GM19372 (cell line): ENCODE measurements around the gene LDLRAD3.

Experiments
- ATAC-seq: cut with Tn5 transposase; IDR thresholded peaks from one replicate; pipeline ENCODE4 v1.9.1; 2021; ENCODE audit warnings: mild to moderate bottlenecking, low read depth, moderate library complexity; ENCODE audit not compliant: unreplicated experiment

Gene LDLRAD3

DNA sequence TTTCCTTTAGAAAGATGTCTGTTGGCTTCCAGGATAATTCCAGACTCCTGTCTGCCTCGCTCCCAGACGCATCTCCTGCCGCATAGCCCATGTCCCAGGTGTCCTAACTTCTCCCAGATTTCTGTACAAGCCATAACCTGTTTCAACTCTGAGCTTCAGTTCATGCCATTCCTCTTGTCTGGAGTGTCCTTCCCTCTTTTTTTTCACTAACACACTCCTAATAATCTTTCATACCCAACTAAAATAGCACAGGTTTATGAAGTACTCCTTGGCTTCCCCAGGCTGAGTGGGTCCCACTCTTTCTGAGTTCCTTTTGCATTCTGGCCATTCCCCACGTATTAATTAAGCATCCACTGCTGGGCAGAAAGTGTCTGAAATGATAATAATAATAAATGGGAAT lies 123.0 kb downstream of the LDLRAD3 start:
- ATAC-seq, result no peak

- no peak for ATAC-seq
These were observed 125.8 kb downstream of the LDLRAD3 start for GRCh38 chr11:36069576-36070212.

DNA sequence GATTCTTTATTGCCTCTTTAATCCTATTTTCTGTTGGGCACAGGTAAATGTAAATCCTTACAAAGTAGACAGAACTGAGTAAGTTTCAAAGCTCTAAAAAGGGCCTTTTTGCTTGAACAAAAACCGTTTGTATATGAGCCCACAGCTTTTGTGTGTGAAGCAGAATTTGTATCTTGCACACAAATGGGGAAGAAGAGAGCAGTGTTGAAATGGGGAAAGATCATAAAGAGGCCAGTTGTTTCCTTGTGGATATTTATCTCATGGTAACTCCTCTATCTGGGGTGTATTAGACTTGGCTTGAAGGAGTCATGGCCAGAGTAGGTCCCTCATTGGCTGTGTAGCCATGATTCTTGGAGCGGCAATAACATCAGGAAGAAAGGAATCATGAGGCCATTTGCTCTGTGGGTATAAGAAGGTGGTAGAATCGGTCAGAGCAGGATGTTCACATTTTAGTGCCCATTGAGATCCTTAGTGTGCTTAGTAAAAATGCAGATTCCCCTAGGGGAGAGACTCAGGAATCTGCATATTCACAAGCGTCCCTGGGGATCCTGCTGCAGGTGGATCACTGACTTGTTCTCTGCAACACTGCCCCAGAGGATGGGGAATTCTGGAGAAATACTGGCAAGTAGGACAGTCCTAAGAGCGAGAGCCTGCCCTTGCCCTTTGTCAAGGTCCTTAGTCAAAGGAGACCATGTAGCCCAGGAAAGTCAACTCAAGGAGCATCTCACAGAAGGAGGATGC lies 126.5 kb downstream of the LDLRAD3 start:
- no peak for ATAC-seq

GRCh38 chr11:36070954-36071330 lies 127.1 kb downstream of the LDLRAD3 start:
- ATAC-seq, result no peak

- ATAC-seq, result no peak
These were observed 128.1 kb downstream of the LDLRAD3 start for GRCh38 chr11:36071917-36072500.

GRCh38 chr11:36073411-36074203 lies 129.7 kb downstream of the LDLRAD3 start:
- ATAC-seq, result no peak

DNA sequence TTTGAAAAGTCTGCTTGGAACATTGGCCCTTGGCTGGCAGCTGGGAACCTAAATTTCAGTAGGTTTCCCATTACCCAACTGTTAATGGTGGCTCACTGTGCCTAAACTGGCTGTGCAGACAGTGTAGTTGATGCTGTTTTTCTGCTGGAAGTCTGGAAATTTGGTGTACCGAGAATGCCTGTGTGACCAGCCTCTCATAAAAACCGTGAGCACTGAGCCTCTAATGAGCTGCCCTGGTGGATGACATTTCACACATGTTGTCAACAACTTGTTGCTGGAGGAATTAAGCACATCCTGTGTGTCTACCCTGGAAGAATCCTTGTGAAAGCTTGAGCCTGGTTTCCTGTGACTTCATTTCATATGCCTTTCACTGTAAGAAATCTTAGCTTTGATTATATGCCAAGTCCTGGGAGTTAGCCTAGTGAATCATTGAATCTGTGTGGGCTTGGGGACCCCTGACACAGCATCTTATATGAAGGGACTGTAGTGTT lies 131.1 kb downstream of the LDLRAD3 start:
- no peak for ATAC-seq

- no peak for ATAC-seq
These were observed 133.5 kb downstream of the LDLRAD3 start for GRCh38 chr11:36077368-36077767.

DNA sequence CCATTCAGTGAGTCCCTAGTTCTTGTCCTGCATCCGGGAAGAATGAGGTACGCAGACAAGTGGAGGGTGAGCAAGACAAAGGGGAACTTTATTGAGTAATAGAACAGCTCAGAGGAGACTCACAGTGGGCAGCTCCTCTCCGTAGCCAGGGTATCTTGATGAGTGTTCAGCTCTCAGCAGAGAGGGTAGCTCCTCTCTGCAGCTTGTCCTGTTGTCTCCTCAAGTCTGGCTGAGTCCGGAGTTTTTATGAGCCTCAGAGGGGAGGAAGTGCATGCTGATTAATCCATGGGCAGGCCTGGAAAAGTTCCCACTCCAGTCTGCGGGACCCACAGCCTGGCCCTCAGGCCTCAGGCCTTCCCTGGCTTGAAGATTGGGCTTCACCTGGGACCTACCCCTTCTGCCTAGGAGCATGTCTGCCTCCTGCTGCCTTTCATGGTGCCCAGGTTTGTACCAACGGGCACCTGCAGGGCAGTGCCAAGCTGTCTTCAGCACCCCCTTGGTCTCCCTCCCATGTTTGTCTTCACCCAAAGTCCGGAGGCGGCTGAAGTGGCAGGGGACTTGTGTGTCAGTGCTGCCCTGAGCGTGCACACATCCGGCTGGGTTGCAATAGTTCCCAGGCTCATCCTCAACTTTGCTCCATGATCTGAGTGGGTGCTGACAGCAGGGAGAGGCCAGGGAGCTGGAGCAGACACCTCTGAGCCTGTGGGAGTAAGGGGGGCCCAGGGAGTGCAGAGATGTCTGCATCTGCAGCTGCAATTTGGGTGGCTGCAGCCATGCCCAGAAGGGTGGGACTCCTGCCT lies 134.2 kb downstream of the LDLRAD3 start:
- ATAC-seq, result no peak

DNA sequence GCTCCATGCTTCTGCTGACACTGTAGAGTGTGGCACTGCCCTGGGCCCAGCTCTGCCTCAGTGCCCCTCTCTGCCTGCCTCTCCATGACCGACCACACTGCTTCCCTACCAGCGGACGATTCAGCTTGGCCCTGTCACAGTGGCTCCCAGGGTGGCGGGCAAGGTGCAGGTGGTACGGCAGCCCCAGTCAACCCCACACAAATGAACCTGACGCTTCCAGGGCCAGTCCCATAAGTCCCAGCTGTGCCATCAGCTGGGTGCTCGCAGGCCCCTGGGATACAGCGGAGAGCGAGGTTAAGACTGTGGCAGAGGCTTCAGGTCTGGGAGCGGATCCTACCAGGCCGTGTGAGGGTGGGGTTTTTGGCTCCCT lies 134.8 kb downstream of the LDLRAD3 start:
- ATAC-seq, result no peak

DNA sequence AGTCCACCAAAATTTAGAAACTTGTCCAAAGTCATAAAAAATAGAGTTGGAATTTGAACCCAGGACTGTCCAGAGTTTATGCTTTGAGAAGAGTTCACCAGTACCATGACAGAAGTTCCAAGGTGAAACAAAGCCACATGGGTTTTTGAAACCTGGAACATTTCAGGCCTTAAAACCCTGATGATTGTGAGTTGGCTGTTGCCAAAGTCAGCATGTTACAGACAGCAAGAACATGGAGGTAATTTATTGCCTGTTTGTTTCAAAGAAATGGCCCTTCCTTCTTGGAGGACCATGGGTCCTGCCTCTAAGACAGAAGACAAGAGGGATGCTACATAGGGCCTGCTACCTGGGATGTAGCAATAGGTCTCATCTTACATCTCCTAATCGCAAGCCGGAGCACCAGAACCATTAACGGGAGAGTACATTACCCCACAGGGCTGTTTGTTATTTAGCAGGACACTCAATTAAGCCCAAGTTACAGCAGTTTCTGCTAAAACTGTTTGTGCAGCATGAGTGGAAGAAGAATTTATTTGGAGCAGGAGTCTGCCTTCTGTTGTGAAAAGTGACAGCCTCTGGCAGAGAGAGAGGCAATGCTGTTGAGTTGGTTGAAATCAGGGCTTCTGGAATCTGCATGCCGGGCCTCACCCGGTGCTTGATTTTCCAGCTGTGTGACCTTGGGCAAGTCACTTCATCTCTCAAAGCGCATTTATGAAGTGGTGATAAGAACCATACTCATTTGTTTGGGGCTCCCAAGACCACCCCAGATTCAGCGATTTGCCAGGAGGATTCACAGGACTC lies 136.2 kb downstream of the LDLRAD3 start:
- no peak for ATAC-seq

DNA sequence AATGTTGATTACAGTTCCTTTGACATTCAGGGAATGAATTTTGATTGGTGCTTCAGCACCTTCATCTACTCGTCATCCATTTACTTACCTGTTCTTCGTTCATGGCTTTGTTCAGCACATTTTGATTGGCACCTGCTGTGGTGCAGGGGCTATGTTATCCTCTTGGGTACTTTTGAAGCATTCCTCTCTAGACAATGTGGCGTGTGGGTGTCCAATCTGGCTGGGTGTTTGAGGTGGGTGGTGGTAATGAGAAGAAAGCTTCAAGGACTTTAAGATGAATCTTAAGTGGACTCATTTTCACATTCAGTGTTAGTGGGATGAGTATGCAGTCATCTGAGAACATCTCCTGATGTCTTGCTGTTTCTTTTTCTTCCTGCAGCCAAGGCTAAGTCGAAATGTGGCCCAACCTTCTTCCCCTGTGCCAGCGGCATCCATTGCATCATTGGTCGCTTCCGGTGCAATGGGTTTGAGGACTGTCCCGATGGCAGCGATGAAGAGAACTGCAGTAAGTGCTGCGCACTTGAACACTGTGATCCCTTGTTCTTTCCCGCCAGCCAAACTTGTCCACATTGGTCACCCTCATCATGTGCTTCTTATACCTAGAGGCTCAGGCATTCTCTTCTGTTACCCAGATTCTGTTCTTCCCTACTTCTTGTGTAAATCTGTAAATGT lies 137.5 kb downstream of the LDLRAD3 start:
- no peak for ATAC-seq

- no peak for ATAC-seq
These were observed 142.5 kb downstream of the LDLRAD3 start for GRCh38 chr11:36086366-36086765.

DNA sequence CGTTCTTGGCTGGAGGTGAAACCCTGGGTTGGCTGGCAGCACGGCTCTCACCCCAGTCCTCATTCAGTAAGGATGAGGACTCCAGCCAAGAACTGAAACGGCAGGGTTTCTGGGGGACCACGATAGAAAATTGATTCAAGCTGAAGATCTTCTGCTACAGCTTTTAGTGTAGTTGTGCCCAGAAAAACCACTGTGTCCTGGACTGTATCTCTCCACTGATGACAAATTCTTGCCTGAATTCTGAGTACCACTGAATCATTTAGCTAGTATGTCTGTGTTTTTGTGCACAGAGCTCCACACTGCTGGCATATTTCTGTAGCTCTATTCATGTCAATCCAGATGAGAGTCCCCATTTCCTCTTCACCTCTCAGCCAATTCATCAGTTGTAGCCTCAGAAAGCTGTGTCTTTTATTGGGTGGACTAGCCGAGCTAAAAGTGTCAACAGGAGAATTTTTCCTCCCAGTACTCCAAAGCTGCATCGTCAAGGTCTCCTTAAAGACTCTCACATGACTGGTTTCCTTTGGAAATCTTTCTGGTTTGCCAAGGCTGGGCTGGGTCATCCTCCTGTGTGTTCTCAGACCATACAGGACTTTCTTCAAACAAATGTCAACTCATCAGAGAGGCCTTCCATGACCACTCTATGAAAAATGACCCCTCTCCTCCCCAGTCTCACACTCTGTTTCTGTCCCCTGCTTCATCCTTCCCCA lies 144.6 kb downstream of the LDLRAD3 start:
- no peak for ATAC-seq

- ATAC-seq, result no peak
These were observed 146.1 kb downstream of the LDLRAD3 start for GRCh38 chr11:36089920-36090319.

DNA sequence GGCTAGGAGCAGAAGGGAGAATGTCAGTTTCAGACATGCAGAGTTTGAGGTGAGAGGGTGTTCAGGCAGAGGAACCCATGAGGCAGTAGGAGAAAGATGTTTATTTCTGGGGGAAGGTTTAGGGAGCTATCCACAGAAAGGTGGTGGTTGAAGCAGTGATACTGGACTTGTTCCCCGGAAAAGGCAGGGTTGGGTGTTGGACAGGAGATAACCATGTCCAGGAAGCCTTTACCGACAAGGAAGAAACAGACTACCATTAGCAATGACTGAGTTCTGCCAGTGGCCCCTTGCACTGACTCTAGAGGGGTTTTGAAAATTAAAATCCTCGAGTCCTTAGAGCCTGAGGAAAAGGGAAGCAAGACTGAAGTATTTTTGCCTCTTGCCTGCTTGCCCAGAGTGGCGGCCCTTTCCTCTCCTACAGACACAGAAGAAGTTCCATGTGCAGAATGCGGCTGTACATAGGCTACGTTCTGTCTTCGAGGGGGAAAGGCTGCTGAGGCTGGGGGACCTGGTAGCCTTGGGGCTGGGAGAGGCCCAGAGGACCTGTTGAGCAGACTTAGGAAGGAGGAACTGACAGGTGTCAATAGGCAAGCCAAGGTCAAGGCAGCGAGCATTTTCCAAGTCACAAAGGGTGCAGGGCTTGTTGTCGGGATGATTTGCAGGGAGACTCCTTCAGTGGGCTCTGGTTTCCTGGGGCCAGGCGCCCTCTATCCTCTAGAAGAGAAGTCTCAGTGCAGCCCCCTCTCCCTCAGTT lies 146.7 kb downstream of the LDLRAD3 start:
- no peak for ATAC-seq

GRCh38 chr11:36091256-36091811 lies 147.5 kb downstream of the LDLRAD3 start:
- no peak for ATAC-seq
